D721Med (cell line): ENCODE data around the gene CECR2.

ENCODE experiments used
- DNase-seq: peaks from one replicate; pipeline ENCODE4 v3.0.0; 2011; ENCODE audit warnings: low spot score; ENCODE audit not compliant: insufficient read length
- FAIRE-seq: peaks from 2 replicates; lab custom pipeline; 2011; peaks lifted over from hg19 to GRCh38; lab: Jason Lieb, UNC
- TF ChIP-seq, protein P1 (sequence below): IDR thresholded peaks from 2 replicates; pipeline ENCODE4 v1.5.1; 2012; ENCODE audit warnings: mild to moderate bottlenecking, control low read depth; ENCODE audit not compliant: insufficient read depth; ENCODE audit errors: missing control alignments

CECR2 gene

DNA sequence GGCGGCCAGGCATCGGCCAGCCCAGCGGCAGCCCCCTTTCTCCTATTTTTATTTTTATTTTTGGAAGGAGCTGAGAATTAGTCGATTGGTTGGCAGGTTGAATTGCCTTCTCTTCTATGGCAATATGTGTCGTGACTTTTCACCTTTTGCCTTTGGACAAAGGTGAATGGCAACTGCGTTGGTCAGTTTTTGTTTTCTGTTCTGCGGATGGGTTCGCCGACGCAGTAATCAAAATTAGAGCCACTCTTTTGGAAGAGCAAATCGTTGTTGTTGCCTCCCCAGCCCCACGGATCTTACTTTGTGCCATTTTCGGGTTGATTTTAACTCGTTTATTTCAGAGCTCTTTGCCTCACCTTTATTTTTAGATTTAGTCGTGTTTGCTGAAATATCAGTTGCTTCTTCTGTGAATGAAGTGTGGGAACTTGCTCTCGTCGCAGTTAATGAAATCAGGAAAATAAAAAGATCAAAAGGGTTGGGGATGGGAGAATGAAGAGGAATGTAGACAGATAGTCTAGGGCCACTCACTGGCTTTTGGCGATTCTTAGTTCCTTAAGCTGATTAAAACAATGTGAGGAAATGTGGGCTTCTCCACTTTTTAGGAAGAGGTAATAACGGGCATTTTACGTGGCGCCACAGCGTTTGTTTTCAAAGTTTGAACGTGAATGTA is 1.6 kb downstream of the CECR2 start:
- no peak for FAIRE-seq
- TF ChIP-seq, protein P1, sequence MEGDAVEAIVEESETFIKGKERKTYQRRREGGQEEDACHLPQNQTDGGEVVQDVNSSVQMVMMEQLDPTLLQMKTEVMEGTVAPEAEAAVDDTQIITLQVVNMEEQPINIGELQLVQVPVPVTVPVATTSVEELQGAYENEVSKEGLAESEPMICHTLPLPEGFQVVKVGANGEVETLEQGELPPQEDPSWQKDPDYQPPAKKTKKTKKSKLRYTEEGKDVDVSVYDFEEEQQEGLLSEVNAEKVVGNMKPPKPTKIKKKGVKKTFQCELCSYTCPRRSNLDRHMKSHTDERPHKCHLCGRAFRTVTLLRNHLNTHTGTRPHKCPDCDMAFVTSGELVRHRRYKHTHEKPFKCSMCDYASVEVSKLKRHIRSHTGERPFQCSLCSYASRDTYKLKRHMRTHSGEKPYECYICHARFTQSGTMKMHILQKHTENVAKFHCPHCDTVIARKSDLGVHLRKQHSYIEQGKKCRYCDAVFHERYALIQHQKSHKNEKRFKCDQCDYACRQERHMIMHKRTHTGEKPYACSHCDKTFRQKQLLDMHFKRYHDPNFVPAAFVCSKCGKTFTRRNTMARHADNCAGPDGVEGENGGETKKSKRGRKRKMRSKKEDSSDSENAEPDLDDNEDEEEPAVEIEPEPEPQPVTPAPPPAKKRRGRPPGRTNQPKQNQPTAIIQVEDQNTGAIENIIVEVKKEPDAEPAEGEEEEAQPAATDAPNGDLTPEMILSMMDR = no peak
- no peak for DNase-seq

DNA sequence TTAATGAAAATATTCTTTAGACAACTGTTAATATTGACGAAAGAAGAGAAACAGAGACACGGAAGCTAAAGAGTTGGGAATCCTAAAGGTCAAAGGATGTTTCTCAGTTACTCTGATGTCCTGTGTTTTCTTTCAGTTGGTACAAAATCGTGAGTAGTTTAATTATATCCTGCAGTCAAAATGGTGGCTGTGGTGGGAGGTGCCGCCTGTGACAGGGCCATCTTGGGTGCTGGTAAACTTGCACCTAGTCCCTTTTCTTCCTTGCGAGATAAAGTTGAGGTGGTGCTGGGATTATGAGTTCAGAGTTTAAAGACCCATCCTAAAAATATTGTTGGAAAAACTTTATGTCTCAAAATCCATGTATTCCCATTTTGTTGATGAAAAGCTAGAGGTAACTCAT is 2.2 kb downstream of the CECR2 start:
- DNase-seq = no peak
- no peak for FAIRE-seq
- TF ChIP-seq, protein P1 = no peak

DNA sequence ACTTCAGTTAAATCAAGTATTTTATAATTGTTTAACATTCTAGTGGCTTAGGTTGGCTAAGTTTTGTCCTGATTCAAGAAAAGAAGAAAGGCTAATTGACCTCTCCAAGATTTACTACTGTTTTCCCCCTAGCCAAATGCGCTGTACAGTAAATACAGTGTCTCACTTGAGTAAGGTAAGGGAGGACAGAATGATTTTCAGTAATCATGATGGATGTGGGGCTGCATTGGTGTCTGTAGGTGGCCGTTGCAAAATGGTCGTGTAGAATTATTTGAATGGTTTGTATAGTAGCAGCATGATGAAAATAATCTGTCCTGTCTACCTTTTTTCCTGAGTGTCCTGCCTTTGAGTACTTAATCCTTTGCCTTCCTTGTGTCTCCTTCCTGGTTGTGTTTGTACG is 4.6 kb downstream of the CECR2 start:
- TF ChIP-seq, protein P1 = no peak
- DNase-seq (no peak), FAIRE-seq (no peak)

DNA sequence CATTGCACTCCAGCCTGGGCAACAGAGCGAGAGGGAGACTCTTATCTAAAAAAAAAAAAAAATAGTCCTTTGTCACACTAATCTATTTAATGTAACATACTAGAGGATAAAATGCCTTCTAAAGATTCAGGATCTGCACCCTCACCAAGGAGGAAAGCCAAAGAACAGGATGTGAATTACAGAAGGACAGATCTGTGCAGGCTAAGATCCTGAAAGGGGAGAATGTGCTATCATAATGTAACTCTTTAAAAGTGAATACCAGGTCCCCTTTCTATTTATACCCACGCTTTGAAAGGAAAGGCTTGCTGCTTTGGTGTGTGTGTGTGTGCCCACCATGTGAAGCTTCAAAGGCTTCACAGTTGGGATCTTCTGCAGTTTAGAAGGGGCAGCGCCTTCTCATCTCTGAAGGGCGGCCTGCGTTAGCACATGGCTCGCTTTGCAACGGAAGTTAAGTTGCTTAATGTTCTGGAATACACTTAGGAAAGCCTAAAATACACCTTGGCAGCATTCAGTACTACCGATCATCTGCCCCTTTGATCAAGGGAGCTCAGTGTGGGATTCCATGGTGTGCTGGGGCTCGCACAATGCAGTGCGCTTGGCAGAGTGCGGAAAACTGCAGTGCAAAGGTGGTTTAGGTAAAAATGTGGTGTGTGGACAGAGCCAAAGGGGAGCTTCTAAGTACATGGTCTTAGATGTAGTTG is 6.8 kb downstream of the CECR2 start:
- FAIRE-seq = no peak
- TF ChIP-seq, protein P1 = no peak

DNA sequence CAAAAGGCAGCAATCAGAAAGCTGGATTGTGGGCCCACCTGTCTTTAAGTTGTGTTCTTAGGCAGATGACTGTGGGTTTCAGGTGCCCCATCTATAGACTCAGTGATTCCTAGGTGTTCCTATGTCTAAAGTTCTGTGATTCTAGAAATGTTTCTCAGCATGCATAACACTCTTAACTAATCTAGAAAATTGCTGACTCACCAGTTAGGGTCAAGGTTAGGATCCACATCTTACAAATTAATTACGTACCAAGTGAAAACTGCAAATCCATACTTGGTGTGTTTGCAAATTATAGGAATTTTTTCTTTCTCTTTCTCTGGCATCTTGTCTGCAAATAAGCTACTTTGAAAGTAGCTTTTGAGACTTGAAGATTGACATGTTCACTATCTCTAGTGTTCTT is 7.7 kb downstream of the CECR2 start:
- DNase-seq (no peak), FAIRE-seq (no peak)
- TF ChIP-seq, protein P1 = no peak

More for the DNA sequence above, 6.8 kb downstream of the CECR2 start:
- no peak for DNase-seq

DNA sequence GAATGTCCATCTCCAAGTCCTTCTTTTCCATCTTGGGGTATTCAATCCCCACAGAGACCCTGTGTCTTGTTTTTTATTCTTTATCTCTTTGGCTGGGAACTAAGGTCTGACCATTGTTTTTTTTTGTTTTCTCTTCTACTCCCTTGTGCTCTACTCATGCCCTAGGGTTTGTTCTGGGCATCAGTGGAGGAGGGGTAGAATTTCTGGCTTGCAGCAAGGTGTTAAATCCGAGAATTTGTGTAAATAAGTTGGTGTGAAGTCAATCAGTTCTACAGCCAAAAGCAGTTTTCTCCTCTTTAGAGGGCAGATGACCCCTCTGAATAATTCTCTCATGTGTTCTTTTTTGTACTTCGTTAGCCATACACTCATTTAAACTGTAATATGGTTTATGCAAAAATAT is 10.7 kb downstream of the CECR2 start:
- no peak for DNase-seq
- TF ChIP-seq, protein P1 = no peak
- no peak for FAIRE-seq
